Measurements from ENCODE around the gene RALGAPB. TPM values are rescaled to one million over a fixed set of nuclear protein-coding genes. Genes with fewer than 3 reads are reported as not detected.
"Not testable (repeated sequence)": the region's sequence is repeated elsewhere in the genome, so short reads cannot be mapped to it uniquely, and the experiment has no call there.

Gene RALGAPB
- 30.0 and 33.1 TPM in 2 replicates for total RNA-seq

DNA sequence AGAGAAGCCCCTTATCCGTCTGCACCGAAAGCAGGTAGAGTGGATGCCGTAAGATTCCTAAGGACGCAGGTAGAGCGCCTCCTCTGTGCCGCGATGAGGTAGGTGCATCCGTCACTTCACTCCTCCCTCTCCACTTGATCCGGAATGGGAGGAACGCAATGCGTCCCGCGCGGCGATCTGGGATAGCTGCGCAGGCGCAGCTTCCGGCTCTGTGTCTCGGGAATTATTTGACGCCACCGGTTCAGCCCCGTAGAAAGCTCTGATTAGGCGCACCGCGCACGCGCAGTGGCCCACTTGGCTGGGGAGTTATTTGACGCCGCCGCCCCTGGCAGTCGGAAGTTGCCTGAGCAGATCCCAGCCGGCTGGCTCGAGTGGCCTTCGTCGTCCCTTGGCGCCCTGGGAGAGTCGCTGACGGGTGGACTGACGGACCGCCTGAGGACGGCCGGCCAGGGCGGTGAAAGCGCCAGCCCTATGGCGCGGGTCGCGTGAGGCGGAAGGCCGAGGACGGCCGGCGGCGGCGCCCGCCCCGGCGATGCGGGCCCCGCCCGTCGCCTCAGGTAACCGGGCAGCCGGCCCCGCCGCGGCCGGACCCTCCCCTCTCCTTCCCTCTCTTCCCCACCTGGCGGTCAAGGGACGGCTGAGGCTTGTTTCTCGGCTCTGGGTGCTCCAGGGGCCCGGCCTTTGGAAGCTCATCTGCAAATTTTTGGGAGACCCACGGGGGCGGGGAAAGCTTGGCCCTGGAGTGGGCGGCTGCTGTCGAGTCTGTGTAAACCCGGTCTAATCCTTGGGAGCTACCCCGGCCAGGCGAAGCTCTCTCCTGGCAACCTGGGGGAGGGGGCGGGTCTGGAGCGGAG is at the start of gene RALGAPB:
Gene RALGAPB, plus strand, starts transcription at position 331 of the 854 bp plus-strand sequence. CDS start 15,590 bp downstream, outside the sequence.
- DNase-seq (ENCODE audit: low spot score), result peak; percentile 98
- peaks cover 14% of the 10 kb centered on the region for H3K36me3 Mint-ChIP-seq (ENCODE audit: low read depth)
- H3K27me3 Mint-ChIP-seq (ENCODE audit: low read depth), result peaks cover 5% of the 10 kb centered on the region
- peak within 1 kb of the TSS; percentile 67 for H3K27ac Mint-ChIP-seq
- H3K9me3 Mint-ChIP-seq, result no peaks in the 10 kb centered on the region
- H3K4me3 Mint-ChIP-seq (ENCODE audit: low read depth), result peak within 1 kb of the TSS; percentile 84
- H3K4me1 Mint-ChIP-seq (ENCODE audit: low read depth), result peaks cover 24% of the 10 kb centered on the region
- intact Hi-C loops (cut with micrococcal nuclease), result loop anchor here (1.0 kb wide), 2 partner anchors 26 to 37 kb away; partner anchors contain the start of gene SNHG17

DNA sequence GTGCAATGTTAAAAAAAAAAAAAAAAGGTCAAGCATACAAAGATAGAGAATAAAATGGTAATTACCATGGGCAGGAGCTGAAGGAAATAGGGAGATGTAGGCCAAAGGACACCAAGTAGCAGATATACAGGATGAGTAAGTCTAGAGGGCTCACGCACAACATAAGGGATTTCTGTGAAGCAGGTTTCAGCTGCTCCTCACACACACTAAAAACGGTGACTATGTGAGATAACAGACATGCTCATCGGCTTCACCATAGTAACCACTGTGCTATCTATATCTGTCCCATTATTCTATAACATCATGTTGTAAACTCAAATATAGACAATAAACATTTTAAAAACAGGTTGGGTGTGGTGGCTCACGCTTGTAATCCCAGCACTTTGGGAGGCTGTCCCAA is 49.1 kb upstream of the RALGAPB start:
- Mint-ChIP-seq H3K4me3 (ENCODE audit: low read depth) (no peak overlapping the region), H3K9me3 (no peaks in the 10 kb centered on the region), H3K36me3 (ENCODE audit: low read depth) (peaks cover 96% of the 10 kb centered on the region), H3K27ac (no peak overlapping the region), H3K4me1 (ENCODE audit: low read depth) (peaks cover 20% of the 10 kb centered on the region), H3K27me3 (ENCODE audit: low read depth) (no peaks in the 10 kb centered on the region)
- intact Hi-C loops (cut with micrococcal nuclease), result no loop called here
- no peak for DNase-seq (ENCODE audit: low spot score)

DNA sequence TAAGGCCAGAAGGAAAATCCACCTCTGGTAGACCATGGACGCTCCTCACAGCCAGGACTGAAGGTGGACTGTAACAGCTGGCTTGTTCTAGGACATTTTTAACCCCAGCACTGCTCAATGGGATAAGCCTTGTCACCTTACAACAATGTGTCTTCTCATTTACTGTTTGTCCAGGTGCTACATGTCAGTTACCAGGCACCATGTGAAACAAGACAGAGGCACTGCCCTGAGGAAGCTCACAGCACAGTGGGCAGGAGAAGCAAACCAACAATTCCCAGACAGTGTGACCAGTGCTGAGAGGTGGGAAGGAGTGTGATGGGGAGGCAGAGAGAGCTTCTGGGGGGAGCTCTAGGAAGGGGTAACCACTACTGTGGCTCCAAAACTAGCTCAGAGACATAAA is 48.2 kb upstream of the RALGAPB start:
- Mint-ChIP-seq H3K27ac (no peak overlapping the region), H3K27me3 (ENCODE audit: low read depth) (no peaks in the 10 kb centered on the region), H3K4me3 (ENCODE audit: low read depth) (no peak overlapping the region), H3K9me3 (no peaks in the 10 kb centered on the region), H3K4me1 (ENCODE audit: low read depth) (peaks cover 20% of the 10 kb centered on the region), H3K36me3 (ENCODE audit: low read depth) (peaks cover 96% of the 10 kb centered on the region)
- intact Hi-C loops (cut with micrococcal nuclease), result no loop called here
- DNase-seq (ENCODE audit: low spot score), result no peak

DNA sequence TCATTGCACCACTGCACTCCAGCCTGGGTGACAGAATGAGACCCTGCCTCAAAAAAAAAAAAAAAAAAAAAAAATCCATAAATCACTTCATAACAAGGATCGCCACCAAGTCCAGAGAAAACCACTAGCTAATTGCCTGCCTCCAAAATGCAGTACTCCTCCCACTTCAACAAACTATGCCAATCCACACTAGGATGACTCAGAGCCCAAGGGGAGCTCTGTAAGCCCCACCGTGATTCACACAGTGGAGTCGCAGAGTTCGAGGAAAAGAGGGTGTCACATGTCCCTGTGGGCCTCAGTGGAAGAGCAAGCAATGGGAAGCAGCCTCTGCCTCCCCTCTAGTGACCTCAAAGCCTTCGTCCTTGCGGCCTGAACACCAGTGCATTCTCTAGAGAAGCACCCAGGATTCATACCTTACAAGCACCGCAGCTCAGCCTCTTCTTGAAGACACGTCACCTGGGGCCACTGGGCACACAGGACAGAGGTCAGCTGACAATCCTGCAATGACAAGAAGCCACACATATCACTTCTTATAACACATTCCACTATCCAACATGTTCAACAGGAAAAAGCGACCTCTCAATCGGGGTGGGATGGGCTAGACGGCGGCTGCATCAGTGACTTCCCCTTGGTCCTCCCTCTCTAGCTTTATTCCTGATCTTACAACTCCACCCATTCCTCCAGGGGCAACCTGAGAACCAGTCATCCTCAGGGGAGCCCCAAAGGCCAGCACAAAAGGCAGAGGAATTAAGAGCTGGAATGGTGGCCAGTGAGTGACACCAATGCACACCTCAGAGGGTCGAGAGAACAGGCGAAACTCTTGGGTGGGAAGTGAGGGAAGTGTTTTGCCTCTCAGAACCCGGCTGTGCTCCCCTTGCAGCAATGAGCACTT is 46.4 kb upstream of the RALGAPB start:
- Mint-ChIP-seq H3K27me3 (ENCODE audit: low read depth) (no peaks in the 10 kb centered on the region), H3K9me3 (no peaks in the 10 kb centered on the region), H3K4me1 (ENCODE audit: low read depth) (peaks cover 26% of the 10 kb centered on the region), H3K27ac (no peak overlapping the region), H3K36me3 (ENCODE audit: low read depth) (peaks cover 96% of the 10 kb centered on the region), H3K4me3 (ENCODE audit: low read depth) (no peak overlapping the region)
- intact Hi-C loops (cut with micrococcal nuclease), result no loop called here
- DNase-seq (ENCODE audit: low spot score), result no peak

DNA sequence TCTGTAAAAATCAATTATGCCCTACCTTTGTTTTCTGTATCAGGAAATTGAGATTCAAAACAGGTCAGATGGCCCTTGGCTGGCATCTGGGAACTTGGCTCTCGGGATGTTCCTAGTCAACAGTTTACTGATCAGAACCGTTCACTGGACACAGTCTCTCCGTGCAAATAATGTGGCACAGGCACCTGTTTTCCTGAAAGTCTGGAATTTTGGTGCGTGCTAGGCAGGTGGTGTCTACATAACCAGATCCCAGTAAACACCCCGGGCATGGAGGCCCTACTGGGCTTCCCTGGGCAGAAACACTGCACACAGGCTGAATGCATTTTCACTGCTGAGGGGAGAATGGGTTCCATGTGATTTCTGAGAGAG is 45.0 kb upstream of the RALGAPB start:
- peaks cover 37% of the 10 kb centered on the region for H3K4me1 Mint-ChIP-seq (ENCODE audit: low read depth)
- no peak overlapping the region for H3K27ac Mint-ChIP-seq
- H3K4me3 Mint-ChIP-seq (ENCODE audit: low read depth), result no peak overlapping the region
- H3K9me3 Mint-ChIP-seq, result no peaks in the 10 kb centered on the region
- DNase-seq (ENCODE audit: low spot score), result no peak
- intact Hi-C loops (cut with micrococcal nuclease), result no loop called here
- peaks cover 96% of the 10 kb centered on the region for H3K36me3 Mint-ChIP-seq (ENCODE audit: low read depth)
- H3K27me3 Mint-ChIP-seq (ENCODE audit: low read depth), result no peaks in the 10 kb centered on the region

DNA sequence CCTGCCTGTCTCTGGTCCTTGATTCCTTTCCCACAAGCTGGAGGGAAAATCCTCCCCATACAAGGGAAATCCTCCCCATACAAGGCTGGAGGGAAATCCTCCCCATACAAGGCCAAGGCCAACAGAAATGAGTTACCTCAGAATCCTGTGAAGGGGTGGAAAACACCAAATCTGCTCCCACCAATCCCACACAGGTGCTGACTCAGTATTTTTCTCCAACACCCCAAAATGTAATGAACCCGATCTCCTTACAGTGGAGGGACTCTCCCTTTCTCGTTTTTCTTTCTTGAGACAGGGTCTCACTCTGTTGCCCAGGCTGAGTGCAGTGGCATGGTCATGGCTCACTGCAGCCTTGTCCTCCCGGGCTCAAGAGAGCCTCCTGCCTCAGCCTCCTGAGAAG is 43.8 kb upstream of the RALGAPB start:
- Mint-ChIP-seq H3K27me3 (ENCODE audit: low read depth) (no peaks in the 10 kb centered on the region), H3K27ac (no peak overlapping the region), H3K4me1 (ENCODE audit: low read depth) (peaks cover 41% of the 10 kb centered on the region), H3K36me3 (ENCODE audit: low read depth) (peaks cover 96% of the 10 kb centered on the region), H3K4me3 (ENCODE audit: low read depth) (no peak overlapping the region), H3K9me3 (no peaks in the 10 kb centered on the region)
- DNase-seq (ENCODE audit: low spot score), result no peak
- intact Hi-C loops (cut with micrococcal nuclease), result no loop called here

DNA sequence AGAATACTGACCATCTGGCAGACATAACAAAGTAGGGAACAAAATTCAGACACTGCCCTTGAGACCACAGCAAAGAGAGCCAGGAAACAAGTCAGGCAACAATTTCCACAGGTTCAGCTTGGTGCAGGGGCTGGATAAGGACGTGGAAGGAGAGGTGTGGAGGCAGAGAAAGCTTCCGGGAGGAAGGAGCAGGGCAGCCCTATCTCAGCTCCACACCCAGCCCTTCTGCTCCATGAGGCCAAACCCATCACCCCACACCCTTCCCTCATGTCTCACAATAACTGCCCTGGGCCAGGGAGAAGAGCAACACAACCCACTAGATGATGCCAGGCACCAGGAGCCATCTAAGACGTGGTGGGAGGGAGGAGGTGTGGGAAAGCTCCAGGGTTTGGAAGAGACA is 43.3 kb upstream of the RALGAPB start:
- peaks cover 41% of the 10 kb centered on the region for H3K4me1 Mint-ChIP-seq (ENCODE audit: low read depth)
- H3K9me3 Mint-ChIP-seq, result no peaks in the 10 kb centered on the region
- peaks cover 99% of the 10 kb centered on the region for H3K36me3 Mint-ChIP-seq (ENCODE audit: low read depth)
- no peaks in the 10 kb centered on the region for H3K27me3 Mint-ChIP-seq (ENCODE audit: low read depth)
- intact Hi-C loops (cut with micrococcal nuclease), result no loop called here
- DNase-seq (ENCODE audit: low spot score), result no peak
- no peak overlapping the region for H3K27ac Mint-ChIP-seq
- H3K4me3 Mint-ChIP-seq (ENCODE audit: low read depth), result no peak overlapping the region

DNA sequence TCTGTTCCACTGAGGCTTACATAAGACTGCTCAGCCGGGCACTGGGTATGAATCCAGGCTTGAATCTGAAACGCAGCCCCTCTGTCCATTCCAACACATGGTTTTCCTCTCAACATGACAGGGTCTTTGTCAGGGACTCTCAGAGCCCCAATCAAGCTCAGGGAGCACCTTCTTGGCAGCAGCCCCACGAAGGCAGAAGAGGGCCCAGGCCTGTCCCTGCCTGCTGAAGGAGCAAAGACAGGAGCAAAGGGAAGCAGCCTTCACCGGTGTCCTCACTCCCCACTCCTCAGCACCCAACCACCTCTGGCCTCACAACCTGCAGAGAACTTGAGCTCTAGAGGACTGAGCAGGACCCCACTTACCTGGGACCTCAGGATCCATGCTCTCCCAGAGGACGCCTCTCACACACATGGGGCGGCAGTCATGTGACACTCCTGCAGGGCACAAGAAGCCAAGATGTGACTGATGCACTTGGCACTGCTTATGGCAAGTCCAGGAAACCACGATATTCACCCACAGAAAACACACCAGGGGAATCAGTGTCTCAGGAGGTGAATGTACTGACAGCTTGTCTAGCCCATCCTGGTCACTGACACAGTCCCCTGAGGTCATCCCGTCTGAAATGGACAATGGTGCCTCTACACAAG is 41.8 kb upstream of the RALGAPB start:
- Mint-ChIP-seq H3K27ac (no peak overlapping the region), H3K4me3 (ENCODE audit: low read depth) (peak overlapping the region; percentile 8), H3K36me3 (ENCODE audit: low read depth) (peaks cover 94% of the 10 kb centered on the region), H3K4me1 (ENCODE audit: low read depth) (peaks cover 41% of the 10 kb centered on the region), H3K27me3 (ENCODE audit: low read depth) (no peaks in the 10 kb centered on the region), H3K9me3 (no peaks in the 10 kb centered on the region)
- DNase-seq (ENCODE audit: low spot score), result no peak
- intact Hi-C loops (cut with micrococcal nuclease), result no loop called here

DNA sequence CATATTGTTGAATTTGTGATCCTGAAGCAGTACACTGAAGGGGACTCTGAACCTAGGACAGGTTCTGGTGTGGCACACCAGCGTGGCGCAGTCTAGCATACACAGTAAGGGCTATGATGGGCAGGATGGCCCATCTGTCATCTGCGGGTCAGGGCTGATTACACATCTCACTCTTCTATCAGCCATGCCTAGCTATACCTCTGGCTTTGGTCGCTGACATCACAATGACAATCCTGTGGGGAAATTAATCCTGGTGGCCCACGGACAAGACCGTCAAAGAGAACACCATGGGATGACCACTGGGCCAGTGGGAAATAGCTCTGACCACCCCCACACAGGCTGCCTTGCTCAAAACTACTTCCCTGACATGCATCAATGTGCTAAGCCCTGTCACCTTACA is 40.4 kb upstream of the RALGAPB start:
- DNase-seq (ENCODE audit: low spot score), result no peak
- intact Hi-C loops (cut with micrococcal nuclease), result no loop called here
- Mint-ChIP-seq H3K4me1 (ENCODE audit: low read depth) (peaks cover 29% of the 10 kb centered on the region), H3K9me3 (no peaks in the 10 kb centered on the region), H3K27me3 (ENCODE audit: low read depth) (no peaks in the 10 kb centered on the region), H3K27ac (peak overlapping the region; percentile 51), H3K4me3 (ENCODE audit: low read depth) (peak overlapping the region; percentile 30), H3K36me3 (ENCODE audit: low read depth) (peaks cover 79% of the 10 kb centered on the region)

DNA sequence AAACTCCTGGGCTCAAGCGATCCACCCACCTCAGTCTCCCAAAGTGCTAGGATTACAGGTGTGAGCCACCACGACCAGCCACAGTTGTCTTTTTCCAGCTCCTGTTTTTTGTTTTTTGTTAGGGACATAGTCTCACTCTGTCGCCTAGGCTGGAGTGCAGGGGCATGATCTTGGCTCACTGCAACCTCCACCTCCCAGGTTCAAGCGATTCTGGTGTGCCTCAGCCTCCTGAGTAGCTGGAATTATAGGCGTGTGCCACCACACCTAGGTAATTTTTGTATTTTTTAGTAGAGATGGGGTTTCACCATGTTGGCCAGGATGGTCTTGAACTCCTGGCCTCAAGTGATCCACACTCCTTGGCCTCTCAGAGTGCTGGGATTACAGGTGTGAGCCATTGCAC is 39.8 kb upstream of the RALGAPB start:
- H3K9me3 Mint-ChIP-seq; H3K27ac Mint-ChIP-seq; DNase-seq (ENCODE audit: low spot score); H3K27me3 Mint-ChIP-seq (ENCODE audit: low read depth); intact Hi-C loops (cut with micrococcal nuclease): not testable (repeated sequence)
- Mint-ChIP-seq H3K4me1 (ENCODE audit: low read depth) (peaks cover 27% of the 10 kb centered on the region), H3K4me3 (ENCODE audit: low read depth) (peak overlapping the region; percentile 90), H3K36me3 (ENCODE audit: low read depth) (peaks cover 74% of the 10 kb centered on the region)

DNA sequence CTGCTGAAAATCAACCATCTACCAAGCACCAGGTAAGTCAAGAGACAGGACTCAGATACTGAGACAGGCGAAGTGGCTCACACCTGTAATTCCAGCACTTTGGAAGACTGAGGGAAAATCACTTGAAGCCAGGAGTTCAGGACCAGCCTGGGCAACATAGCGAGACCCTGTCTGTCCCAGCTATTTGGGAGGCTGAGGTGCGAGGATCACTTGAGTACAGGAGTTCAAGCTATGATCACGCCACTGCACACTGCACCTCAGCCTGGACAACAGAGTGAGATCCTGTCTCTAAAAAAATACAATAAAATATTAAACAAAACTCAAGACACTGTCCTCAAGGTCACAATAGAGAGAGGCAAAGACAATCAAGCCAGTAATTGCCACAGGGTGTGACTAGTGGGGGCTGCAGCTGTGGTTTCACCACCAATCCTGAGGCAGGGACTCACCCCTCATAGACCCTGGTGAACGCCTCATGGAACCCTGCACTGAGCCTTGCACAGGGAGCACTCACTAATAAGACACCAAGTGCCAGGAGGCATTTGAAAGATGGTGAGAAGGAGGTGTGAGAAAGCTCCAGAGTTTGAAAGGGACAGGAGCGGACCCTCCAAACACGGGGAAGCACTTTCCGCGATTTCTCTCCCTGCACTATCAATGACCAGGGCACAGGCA is 39.2 kb upstream of the RALGAPB start:
- Mint-ChIP-seq H3K4me1 (ENCODE audit: low read depth) (peaks cover 27% of the 10 kb centered on the region), H3K27ac (peak overlapping the region; percentile 93), H3K27me3 (ENCODE audit: low read depth) (no peaks in the 10 kb centered on the region), H3K36me3 (ENCODE audit: low read depth) (peaks cover 69% of the 10 kb centered on the region), H3K9me3 (no peaks in the 10 kb centered on the region), H3K4me3 (ENCODE audit: low read depth) (peak overlapping the region; percentile 90)
- intact Hi-C loops (cut with micrococcal nuclease), result no loop called here
- no peak for DNase-seq (ENCODE audit: low spot score)

DNA sequence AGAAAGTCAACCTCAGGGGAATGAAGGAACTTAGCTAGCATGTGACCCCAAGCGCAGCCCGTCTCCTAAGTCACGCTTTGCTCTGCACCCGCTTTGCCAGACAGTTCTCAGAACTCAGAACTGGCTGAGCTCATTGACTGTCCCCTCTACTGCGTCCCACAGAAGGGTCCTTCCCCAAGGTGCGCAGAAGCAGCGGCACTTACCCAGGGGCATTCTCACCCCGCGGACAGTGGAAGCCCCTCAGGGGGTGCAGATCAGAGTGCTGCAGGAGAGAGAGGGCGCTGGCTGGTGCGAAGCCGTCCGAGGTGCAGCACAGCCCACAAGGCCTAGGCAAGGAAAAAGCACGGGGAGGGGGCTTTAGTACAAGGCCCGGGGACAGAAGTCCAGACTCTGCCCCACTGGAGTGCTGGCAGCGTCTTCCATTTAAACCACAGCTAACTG is 38.3 kb upstream of the RALGAPB start:
- peaks cover 25% of the 10 kb centered on the region for H3K4me1 Mint-ChIP-seq (ENCODE audit: low read depth)
- no peaks in the 10 kb centered on the region for H3K9me3 Mint-ChIP-seq
- intact Hi-C loops (cut with micrococcal nuclease), result no loop called here
- peak; percentile 18 for DNase-seq (ENCODE audit: low spot score)
- H3K27me3 Mint-ChIP-seq (ENCODE audit: low read depth), result peaks cover under 1% of the 10 kb centered on the region
- peak overlapping the region; percentile 93 for H3K27ac Mint-ChIP-seq
- peak overlapping the region; percentile 90 for H3K4me3 Mint-ChIP-seq (ENCODE audit: low read depth)
- H3K36me3 Mint-ChIP-seq (ENCODE audit: low read depth), result peaks cover 60% of the 10 kb centered on the region
